IMR-90 (cell line): ENCODE measurements around the gene PKD2L1. TPM values are rescaled to one million over a fixed set of nuclear protein-coding genes. Genes with fewer than 3 reads are reported as not detected.

Experiments
- ATAC-seq: fragments of 200-7000 bp; cut with Tn5 transposase; 2 replicates; pipeline ENCODE4 v1.9.1; 2020; ENCODE audit warnings: low read depth, mild to moderate bottlenecking, moderate library complexity
- BruUV-seq: library from RNA; stranded (reverse); fragments of 400-500 nt; replicated peaks from 2 replicates; lab custom pipeline; 2021; lab: Mats Ljungman, UMichigan
- CTCF ChIA-PET: fragments of 300-600 bp; formaldehyde crosslinking; extraction: SDS; loops from one replicate; lab custom pipeline; 2021; ENCODE audit warnings: antibody characterized with exemption; lab: Yijun Ruan, JAX
- POLR2A ChIA-PET: fragments of 300-600 bp; sonication (Branson Sonifier 250); formaldehyde crosslinking; loops from one replicate; lab custom pipeline; 2022; ENCODE audit warnings: antibody characterized with exemption; ENCODE audit not compliant: unreplicated experiment; lab: Charles Lee
- DNase-seq: peaks from one replicate; pipeline ENCODE4 v3.0.0; 2013
- H2AFZ ChIP-seq: replicated peaks from 2 replicates; pipeline ENCODE3; 2013; ENCODE audit warnings: low read length, mild to moderate bottlenecking; ENCODE audit not compliant: poor library complexity
- H2AK5ac ChIP-seq: 2 replicates; pipeline ENCODE4 v1.6.1; 2013; ENCODE audit warnings: low read depth, low read length, inconsistent platforms
- H2AK9ac ChIP-seq: replicated peaks from 2 replicates; pipeline ENCODE3; 2013; ENCODE audit warnings: mild to moderate bottlenecking, low read depth, low read length, moderate library complexity; ENCODE audit not compliant: poor library complexity
- H2BK120ac ChIP-seq: 2 replicates; pipeline ENCODE4 v1.6.1; 2013; ENCODE audit warnings: low read depth, low read length, inconsistent platforms
- H2BK15ac ChIP-seq: 3 replicates; pipeline ENCODE4 v1.6.1; 2013; ENCODE audit warnings: low read depth, low read length, inconsistent platforms
- H2BK20ac ChIP-seq: 2 replicates; pipeline ENCODE4 v1.6.1; 2013; ENCODE audit warnings: low read depth, mild to moderate bottlenecking, inconsistent platforms, low read length, moderate library complexity
- H2BK5ac ChIP-seq: 2 replicates; pipeline ENCODE4 v1.6.1; 2013; ENCODE audit warnings: mild to moderate bottlenecking, low read depth, low read length, inconsistent platforms; ENCODE audit not compliant: poor library complexity, severe bottlenecking
- H3K14ac ChIP-seq: replicated peaks from 2 replicates; pipeline ENCODE4 v1.6.1; 2013; ENCODE audit warnings: low read depth, low read length, inconsistent platforms
- H3K18ac ChIP-seq: 2 replicates; pipeline ENCODE4 v1.6.1; 2013; ENCODE audit warnings: low read depth, low read length, control low read depth
- H3K23ac ChIP-seq: 2 replicates; pipeline ENCODE4 v1.6.1; 2013; ENCODE audit warnings: low read depth, low read length, inconsistent platforms
- H3K27ac ChIP-seq: 2 replicates; pipeline ENCODE4 v1.5.1; 2013; ENCODE audit warnings: mild to moderate bottlenecking, control low read depth, low read length; ENCODE audit not compliant: insufficient read depth
- H3K27me3 ChIP-seq: 2 replicates; pipeline ENCODE4 v1.6.1; 2013; ENCODE audit warnings: low read length; ENCODE audit not compliant: control insufficient read depth, insufficient read depth
- H3K36me3 ChIP-seq: 2 replicates; pipeline ENCODE4 v1.6.1; 2013; ENCODE audit warnings: low read length, mixed read lengths; ENCODE audit not compliant: control insufficient read depth, insufficient read depth
- H3K4ac ChIP-seq: 2 replicates; pipeline ENCODE4 v1.6.1; 2013; ENCODE audit warnings: low read depth, low read length, inconsistent platforms
- H3K4me1 ChIP-seq: 2 replicates; pipeline ENCODE4 v1.6.1; 2013; ENCODE audit warnings: low read length, mixed read lengths; ENCODE audit not compliant: control insufficient read depth, insufficient read depth
- H3K4me2 ChIP-seq: 2 replicates; pipeline ENCODE4 v1.6.1; 2013; ENCODE audit warnings: low read depth, mild to moderate bottlenecking, control low read depth, low read length, moderate library complexity
- H3K4me3 ChIP-seq: 2 replicates; pipeline ENCODE4 v1.5.1; 2013; ENCODE audit warnings: low read depth, mild to moderate bottlenecking, control low read depth, low read length, moderate library complexity; ENCODE audit not compliant: insufficient read depth
- H3K56ac ChIP-seq: 2 replicates; pipeline ENCODE4 v1.6.1; 2013; ENCODE audit warnings: low read length, inconsistent platforms; ENCODE audit not compliant: insufficient read depth; ENCODE audit errors: extremely low read depth
- H3K79me1 ChIP-seq, 2 experiments: 2 replicates each; pipeline ENCODE4 v1.6.1; 2013; ENCODE audit warnings: low read length in 2 of 2, inconsistent platforms in 1 of 2, low read depth in 1 of 2
- H3K9ac ChIP-seq: 2 replicates; pipeline ENCODE4 v1.6.1; 2013; ENCODE audit warnings: low read depth, low read length, control low read depth
- H3K9me1 ChIP-seq: 2 replicates; pipeline ENCODE4 v1.6.1; 2013; ENCODE audit warnings: low read length, inconsistent platforms; ENCODE audit not compliant: insufficient read depth
- H3K9me3 ChIP-seq: 2 replicates; pipeline ENCODE4 v1.6.1; 2013; ENCODE audit warnings: low read length; ENCODE audit not compliant: control insufficient read depth, insufficient read depth
- H4K20me1 ChIP-seq: 2 replicates; pipeline ENCODE4 v1.6.1; 2013; ENCODE audit warnings: low read length, inconsistent platforms; ENCODE audit not compliant: insufficient read depth
- H4K5ac ChIP-seq: 2 replicates; pipeline ENCODE4 v1.6.1; 2013; ENCODE audit warnings: mild to moderate bottlenecking, low read depth, low read length, control low read depth
- H4K8ac ChIP-seq, 2 experiments: 2 replicates each; pipeline ENCODE4 v1.6.1; 2013; ENCODE audit warnings: low read depth in 2 of 2, low read length in 2 of 2, control low read depth in 1 of 2, inconsistent platforms in 1 of 2
- H4K91ac ChIP-seq: 2 replicates; pipeline ENCODE4 v1.6.1; 2013; ENCODE audit warnings: low read depth, low read length, inconsistent platforms; ENCODE audit not compliant: insufficient read depth
- BHLHE40 ChIP-seq: fragments of 150-350 bp; IDR thresholded peaks from 2 replicates; pipeline ENCODE4 v1.6.1; 2016; ENCODE audit warnings: mild to moderate bottlenecking, low read depth, low read length
- CEBPB ChIP-seq: IDR thresholded peaks from 2 replicates; pipeline ENCODE4 v1.6.1; 2012; ENCODE audit warnings: low read depth, low read length, improper control_type of control experiment
- CHD1 ChIP-seq: IDR thresholded peaks from 2 replicates; pipeline ENCODE4 v1.6.1; 2012; ENCODE audit warnings: low read depth, low read length, improper control_type of control experiment
- FOS ChIP-seq: fragments of 150-350 bp; IDR thresholded peaks from 2 replicates; pipeline ENCODE4 v1.6.1; 2016; ENCODE audit warnings: low read depth, low read length
- MAFK ChIP-seq: IDR thresholded peaks from 2 replicates; pipeline ENCODE4 v1.6.1; 2012; ENCODE audit warnings: low read depth, low read length, improper control_type of control experiment
- MAZ ChIP-seq: IDR thresholded peaks from 2 replicates; pipeline ENCODE4 v1.6.1; 2012; ENCODE audit warnings: low read depth, mild to moderate bottlenecking, low read length, improper control_type of control experiment, moderate library complexity, borderline replicate concordance
- MXI1 ChIP-seq: IDR thresholded peaks from 2 replicates; pipeline ENCODE4 v1.6.1; 2012; ENCODE audit warnings: low read depth, mild to moderate bottlenecking, low read length, moderate library complexity, borderline replicate concordance
- NFE2L2 ChIP-seq: fragments of 150-350 bp; IDR thresholded peaks from 2 replicates; pipeline ENCODE4 v1.6.1; 2016; ENCODE audit warnings: low read depth, mild to moderate bottlenecking, low read length
- POLR2A ChIP-seq: IDR thresholded peaks from 2 replicates; pipeline ENCODE4 v1.6.1; 2012; ENCODE audit warnings: mild to moderate bottlenecking, low read depth, low read length
- RAD21 ChIP-seq: IDR thresholded peaks from 2 replicates; pipeline ENCODE4 v1.6.1; 2012; ENCODE audit warnings: low read length, improper control_type of control experiment
- RCOR1 ChIP-seq: IDR thresholded peaks from 2 replicates; pipeline ENCODE4 v1.6.1; 2012; ENCODE audit warnings: mild to moderate bottlenecking, low read length, improper control_type of control experiment; ENCODE audit not compliant: insufficient replicate concordance
- RFX5 ChIP-seq: IDR thresholded peaks from 2 replicates; pipeline ENCODE4 v1.8.0; 2012; ENCODE audit warnings: low read depth, mild to moderate bottlenecking, low read length, moderate library complexity
- SMC3 ChIP-seq: fragments of 150-350 bp; IDR thresholded peaks from 2 replicates; pipeline ENCODE4 v1.6.1; 2016; ENCODE audit warnings: low read depth, mild to moderate bottlenecking, antibody characterized with exemption, low read length, moderate library complexity
- WGBS, 2 experiments: methylation state at CpG; one replicate each; pipeline versions ENCODE4 v1.1.5 to v1.1.7; 2013; ENCODE audit warnings: missing lambda C conversion rate in 2 of 2; ENCODE audit not compliant: insufficient read length in 1 of 2; ENCODE audit errors: extremely low coverage in 2 of 2; 5-methylcytosine and 5-hydroxymethylcytosine counted together
- dilution Hi-C: fragments of 300-500 bp; cut with HindIII; formaldehyde crosslinking; loops from one replicate; pipeline ENCODE4 v1.14.3; 2018; ENCODE audit warnings: low sequenced_read_pairs; ENCODE audit not compliant: unreplicated experiment
- in situ Hi-C: fragments of 300-500 bp; cut with MboI; formaldehyde crosslinking; loops from 3 replicates; pipeline ENCODE4 v1.14.3; 2019; ENCODE audit warnings: low sequenced_read_pairs, inconsistent platforms, mixed read lengths
- intact Hi-C: fragments of 100-400 bp; cut with micrococcal nuclease; formaldehyde crosslinking; loops from 2 replicates; pipeline ENCODE4 v1.10.0; 2022
- polyA plus RNA-seq, 3 experiments: library from polyadenylated mRNA; depleted of rRNA; stranded (reverse); fragments of >200 nt; gene quantifications; 2 replicates each; pipeline ENCODE4 v1.2.3, GENCODE V29; 2012; ENCODE audit warnings: low replicate concordance in 1 of 3
- total RNA-seq: library from RNA; depleted of rRNA; stranded (reverse); fragments of >200 nt; gene quantifications from 2 replicates; pipeline ENCODE4 v1.2.3, GENCODE V29; 2012
- TF ChIP-seq, protein P1 (sequence below): fragments of 150-350 bp; IDR thresholded peaks from 2 replicates; pipeline ENCODE4 v1.6.1; 2017; ENCODE audit warnings: mild to moderate bottlenecking, antibody characterized with exemption, low read length, low read depth
- TF ChIP-seq, protein P2 (sequence below): conservative IDR thresholded peaks from 2 replicates; pipeline ENCODE4 v1.5.1; 2012; ENCODE audit warnings: mild to moderate bottlenecking, low read depth, low read length, improper control_type of control experiment
- TF ChIP-seq, protein P3 (sequence below): fragments of 150-350 bp; IDR thresholded peaks from 2 replicates; pipeline ENCODE4 v1.6.1; 2016; ENCODE audit warnings: low read depth, mild to moderate bottlenecking, low read length, moderate library complexity, borderline replicate concordance

PKD2L1 gene
- total and polyA plus RNA-seq, 2 of the 4 experiments (the other 2 are of a cell fraction), result not detected

DNA sequence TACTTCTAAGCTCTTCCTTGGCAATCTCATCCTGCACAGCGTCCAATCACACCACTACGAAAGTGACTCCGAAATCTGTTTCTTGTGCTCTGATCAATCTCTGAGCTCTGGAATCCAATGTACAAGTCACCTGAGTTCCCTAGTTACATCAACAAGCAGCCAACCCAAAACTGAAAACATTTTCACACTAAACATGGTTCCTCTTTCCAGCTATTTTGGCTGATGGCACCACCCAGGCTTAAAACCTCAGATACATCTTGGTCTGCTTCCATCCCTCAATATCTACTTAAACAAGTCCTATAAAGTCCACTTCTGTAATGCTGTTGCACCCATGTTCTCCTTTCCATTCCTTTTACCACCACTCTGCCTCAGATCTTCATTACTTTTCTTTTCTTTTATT is 47.1 kb downstream of the PKD2L1 start:
- Histone ChIP-seq H3K56ac (no peak overlapping the region), H4K91ac (no peak overlapping the region), H2BK20ac (no peak overlapping the region), H4K8ac (no peak overlapping the region), H2AK5ac (no peak overlapping the region), H2AK9ac (no peak overlapping the region), H2AFZ (no peak overlapping the region), H3K23ac (no peak overlapping the region), H3K18ac (no peak overlapping the region), H3K4me3 (no peak overlapping the region), H2BK15ac (no peak overlapping the region), H2BK120ac (no peak overlapping the region), H3K36me3 (peaks cover 20% of the 10 kb centered on the region), H3K9ac (no peak overlapping the region), H4K20me1 (peaks cover 13% of the 10 kb centered on the region; the same call in 1 of the 2 replicates), H3K9me1 (peaks cover 9% of the 10 kb centered on the region; the same call in 1 of the 2 replicates), H3K4me2 (no peak overlapping the region), H3K4me1 (peaks cover 3% of the 10 kb centered on the region), H3K14ac (no peak overlapping the region), H3K27ac (no peak overlapping the region), H3K79me1 (peaks cover 20 to 50% of the 10 kb centered on the region in 2 experiments), H3K27me3 (no peaks in the 10 kb centered on the region), H3K9me3 (no peaks in the 10 kb centered on the region), H2BK5ac (no peak overlapping the region), H3K4ac (no peak overlapping the region), H4K5ac (no peak overlapping the region)
- BruUV-seq, result no TSS peak
- TF ChIP-seq CEBPB (no peak), NFE2L2 (no peak), POLR2A (no peak), RAD21 (no peak), MAFK (no peak), BHLHE40 (no peak), FOS (no peak), RCOR1 (no peak), CHD1 (no peak), MXI1 (no peak), RFX5 (no peak), MAZ (no peak), SMC3 (no peak)
- TF ChIP-seq, protein P1, sequence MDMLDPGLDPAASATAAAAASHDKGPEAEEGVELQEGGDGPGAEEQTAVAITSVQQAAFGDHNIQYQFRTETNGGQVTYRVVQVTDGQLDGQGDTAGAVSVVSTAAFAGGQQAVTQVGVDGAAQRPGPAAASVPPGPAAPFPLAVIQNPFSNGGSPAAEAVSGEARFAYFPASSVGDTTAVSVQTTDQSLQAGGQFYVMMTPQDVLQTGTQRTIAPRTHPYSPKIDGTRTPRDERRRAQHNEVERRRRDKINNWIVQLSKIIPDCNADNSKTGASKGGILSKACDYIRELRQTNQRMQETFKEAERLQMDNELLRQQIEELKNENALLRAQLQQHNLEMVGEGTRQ, result no peak
- TF ChIP-seq, protein P2, sequence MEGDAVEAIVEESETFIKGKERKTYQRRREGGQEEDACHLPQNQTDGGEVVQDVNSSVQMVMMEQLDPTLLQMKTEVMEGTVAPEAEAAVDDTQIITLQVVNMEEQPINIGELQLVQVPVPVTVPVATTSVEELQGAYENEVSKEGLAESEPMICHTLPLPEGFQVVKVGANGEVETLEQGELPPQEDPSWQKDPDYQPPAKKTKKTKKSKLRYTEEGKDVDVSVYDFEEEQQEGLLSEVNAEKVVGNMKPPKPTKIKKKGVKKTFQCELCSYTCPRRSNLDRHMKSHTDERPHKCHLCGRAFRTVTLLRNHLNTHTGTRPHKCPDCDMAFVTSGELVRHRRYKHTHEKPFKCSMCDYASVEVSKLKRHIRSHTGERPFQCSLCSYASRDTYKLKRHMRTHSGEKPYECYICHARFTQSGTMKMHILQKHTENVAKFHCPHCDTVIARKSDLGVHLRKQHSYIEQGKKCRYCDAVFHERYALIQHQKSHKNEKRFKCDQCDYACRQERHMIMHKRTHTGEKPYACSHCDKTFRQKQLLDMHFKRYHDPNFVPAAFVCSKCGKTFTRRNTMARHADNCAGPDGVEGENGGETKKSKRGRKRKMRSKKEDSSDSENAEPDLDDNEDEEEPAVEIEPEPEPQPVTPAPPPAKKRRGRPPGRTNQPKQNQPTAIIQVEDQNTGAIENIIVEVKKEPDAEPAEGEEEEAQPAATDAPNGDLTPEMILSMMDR, result no peak
- TF ChIP-seq, protein P3, sequence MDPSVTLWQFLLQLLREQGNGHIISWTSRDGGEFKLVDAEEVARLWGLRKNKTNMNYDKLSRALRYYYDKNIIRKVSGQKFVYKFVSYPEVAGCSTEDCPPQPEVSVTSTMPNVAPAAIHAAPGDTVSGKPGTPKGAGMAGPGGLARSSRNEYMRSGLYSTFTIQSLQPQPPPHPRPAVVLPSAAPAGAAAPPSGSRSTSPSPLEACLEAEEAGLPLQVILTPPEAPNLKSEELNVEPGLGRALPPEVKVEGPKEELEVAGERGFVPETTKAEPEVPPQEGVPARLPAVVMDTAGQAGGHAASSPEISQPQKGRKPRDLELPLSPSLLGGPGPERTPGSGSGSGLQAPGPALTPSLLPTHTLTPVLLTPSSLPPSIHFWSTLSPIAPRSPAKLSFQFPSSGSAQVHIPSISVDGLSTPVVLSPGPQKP, result no peak
- CTCF ChIA-PET, result no interaction called here
- WGBS, 2 experiments, result 96% methylated on average over 3 of the region's 3 CpGs; no CpG with 5 or more reads in 1 of the 2 experiments
- in situ Hi-C loops, result no loop called here
- ATAC-seq (no peak), DNase-seq (no peak)
- dilution Hi-C loops, result no loop called here
- POLR2A ChIA-PET, result no interaction called here
- intact Hi-C loops, result no loop called here
